MM.1S (cell line): ENCODE results near the gene DNMT3A.
A peak's percentile ranks its signal among the peaks of the same experiment; 100 is the strongest.

Experiments used
- DNase-seq: peaks from one replicate; pipeline ENCODE4 v3.0.0-alpha.2; 2015
- H2AFZ ChIP-seq: fragments of 300-600 bp; sonication (generic); 2 replicates; pipeline ENCODE4 v1.6.0; 2016; ENCODE audit warnings: antibody characterized with exemption, low read length
- H3F3A ChIP-seq: fragments of 300-600 bp; sonication (generic); 2 replicates; pipeline ENCODE4 v1.6.1; 2016; ENCODE audit warnings: mild to moderate bottlenecking, antibody characterized with exemption, low read length, moderate library complexity, mixed read lengths; ENCODE audit not compliant: insufficient read depth
- H3K27ac ChIP-seq: fragments of 300-600 bp; sonication (generic); 2 replicates; pipeline ENCODE4 v1.5.1; 2016; ENCODE audit warnings: mild to moderate bottlenecking, low read length
- H3K27me3 ChIP-seq: fragments of 300-600 bp; sonication (generic); replicated peaks from 2 replicates; pipeline ENCODE4 v1.6.0; 2016; ENCODE audit warnings: low read length; ENCODE audit not compliant: insufficient read depth
- H3K36me3 ChIP-seq: fragments of 300-600 bp; sonication (generic); replicated peaks from 2 replicates; pipeline ENCODE4 v1.6.1; 2016; ENCODE audit warnings: mild to moderate bottlenecking, low read length, mixed read lengths; ENCODE audit not compliant: insufficient read depth
- H3K4me1 ChIP-seq: fragments of 300-600 bp; sonication (generic); 2 replicates; pipeline ENCODE4 v1.6.1; 2016; ENCODE audit warnings: low read length, mixed read lengths
- H3K4me2 ChIP-seq: fragments of 300-600 bp; sonication (generic); 2 replicates; pipeline ENCODE4 v1.6.0; 2016; ENCODE audit warnings: low read depth, low read length
- H3K4me3 ChIP-seq: fragments of 300-600 bp; sonication (generic); 2 replicates; pipeline ENCODE4 v1.5.1; 2016; ENCODE audit warnings: low read length, mixed read lengths
- H3K79me2 ChIP-seq: fragments of 300-600 bp; sonication (generic); 2 replicates; pipeline ENCODE4 v1.6.1; 2016; ENCODE audit warnings: mixed run types, low read length, mixed read lengths
- H3K9ac ChIP-seq: fragments of 300-600 bp; sonication (generic); 2 replicates; pipeline ENCODE4 v1.6.1; 2016; ENCODE audit warnings: low read length, mixed read lengths
- H3K9me2 ChIP-seq: fragments of 300-600 bp; sonication (generic); replicated peaks from 2 replicates; pipeline ENCODE4 v1.6.1; 2016; ENCODE audit warnings: mild to moderate bottlenecking, low read length, mixed read lengths; ENCODE audit not compliant: insufficient read depth
- H3K9me3 ChIP-seq: fragments of 300-600 bp; sonication (generic); replicated peaks from 2 replicates; pipeline ENCODE4 v1.6.1; 2016; ENCODE audit warnings: mild to moderate bottlenecking, low read length, mixed read lengths; ENCODE audit not compliant: insufficient read depth
- H4K20me1 ChIP-seq: fragments of 300-600 bp; sonication (generic); 2 replicates; pipeline ENCODE4 v1.6.1; 2016; ENCODE audit warnings: mild to moderate bottlenecking, low read length, moderate library complexity, mixed read lengths; ENCODE audit not compliant: insufficient read depth
- EZH2 ChIP-seq: fragments of 300-600 bp; sonication (generic); optimal IDR thresholded peaks from 2 replicates; pipeline ENCODE3; 2017; ENCODE audit warnings: low read depth, mild to moderate bottlenecking, antibody characterized with exemption, low read length, mixed read lengths
- EZH2phosphoT487 ChIP-seq: fragments of 300-600 bp; sonication (generic); IDR thresholded peaks from 2 replicates; pipeline ENCODE4 v1.6.1; 2018; ENCODE audit warnings: antibody characterized with exemption, low read length
- TF ChIP-seq, protein P1 (sequence below): fragments of 300-600 bp; sonication (generic); IDR thresholded peaks from 2 replicates; pipeline ENCODE4 v1.5.1; 2016; ENCODE audit warnings: antibody characterized with exemption, low read length, mixed read lengths

Gene DNMT3A

GRCh38 chr2:25280051-25280687 lies 61.6 kb downstream of the DNMT3A start:
- no peaks in the 10 kb centered on the region for H3K36me3 ChIP-seq
- H2AFZ ChIP-seq: no peak overlapping the region
- H3F3A ChIP-seq: no peaks in the 10 kb centered on the region
- no peak overlapping the region for H3K9ac ChIP-seq
- no peak overlapping the region for H3K4me2 ChIP-seq
- DNase-seq: no peak
- no peaks in the 10 kb centered on the region for H3K4me1 ChIP-seq
- H3K9me2 ChIP-seq: no peaks in the 10 kb centered on the region
- H3K27me3 ChIP-seq: no peaks in the 10 kb centered on the region
- no peaks in the 10 kb centered on the region for H4K20me1 ChIP-seq
- H3K9me3 ChIP-seq: no peaks in the 10 kb centered on the region
- no peak overlapping the region for H3K4me3 ChIP-seq
- no peaks in the 10 kb centered on the region for H3K79me2 ChIP-seq
- H3K27ac ChIP-seq: no peak overlapping the region
- TF ChIP-seq EZH2 (no peak), EZH2phosphoT487 (no peak)
- TF ChIP-seq, protein P1, sequence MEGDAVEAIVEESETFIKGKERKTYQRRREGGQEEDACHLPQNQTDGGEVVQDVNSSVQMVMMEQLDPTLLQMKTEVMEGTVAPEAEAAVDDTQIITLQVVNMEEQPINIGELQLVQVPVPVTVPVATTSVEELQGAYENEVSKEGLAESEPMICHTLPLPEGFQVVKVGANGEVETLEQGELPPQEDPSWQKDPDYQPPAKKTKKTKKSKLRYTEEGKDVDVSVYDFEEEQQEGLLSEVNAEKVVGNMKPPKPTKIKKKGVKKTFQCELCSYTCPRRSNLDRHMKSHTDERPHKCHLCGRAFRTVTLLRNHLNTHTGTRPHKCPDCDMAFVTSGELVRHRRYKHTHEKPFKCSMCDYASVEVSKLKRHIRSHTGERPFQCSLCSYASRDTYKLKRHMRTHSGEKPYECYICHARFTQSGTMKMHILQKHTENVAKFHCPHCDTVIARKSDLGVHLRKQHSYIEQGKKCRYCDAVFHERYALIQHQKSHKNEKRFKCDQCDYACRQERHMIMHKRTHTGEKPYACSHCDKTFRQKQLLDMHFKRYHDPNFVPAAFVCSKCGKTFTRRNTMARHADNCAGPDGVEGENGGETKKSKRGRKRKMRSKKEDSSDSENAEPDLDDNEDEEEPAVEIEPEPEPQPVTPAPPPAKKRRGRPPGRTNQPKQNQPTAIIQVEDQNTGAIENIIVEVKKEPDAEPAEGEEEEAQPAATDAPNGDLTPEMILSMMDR: no peak

DNA sequence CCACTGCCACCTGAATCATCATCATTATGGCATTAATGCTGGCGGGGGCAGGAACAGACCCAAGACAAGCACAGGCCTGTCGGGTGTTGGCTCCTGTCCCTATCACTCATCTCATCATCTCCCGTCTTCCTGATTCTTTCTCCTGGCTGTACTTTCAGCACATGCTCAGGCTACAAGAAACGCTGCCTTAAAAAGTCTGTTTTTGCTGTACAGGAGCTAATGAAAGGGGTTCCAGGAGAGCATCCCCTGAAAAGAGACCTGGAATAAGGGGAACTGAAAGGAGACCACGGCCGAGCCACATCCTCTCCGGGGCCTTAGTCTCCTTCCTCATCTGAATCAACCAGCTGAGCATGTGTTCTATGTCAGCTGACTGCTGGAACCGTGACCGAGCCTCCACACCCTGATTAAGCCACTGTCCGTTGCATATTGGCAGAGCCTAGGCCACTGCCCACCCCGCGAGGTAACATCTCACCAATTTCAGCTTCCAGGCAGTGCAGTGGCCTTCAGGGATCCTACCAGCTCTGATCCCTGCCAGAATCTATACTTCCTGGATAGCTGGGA lies 62.6 kb downstream of the DNMT3A start:
- Histone ChIP-seq H3K9me2 (no peaks in the 10 kb centered on the region), H3K36me3 (no peaks in the 10 kb centered on the region), H3K4me2 (no peak overlapping the region), H3K9ac (no peak overlapping the region), H3K27me3 (no peaks in the 10 kb centered on the region), H3K4me1 (no peaks in the 10 kb centered on the region), H3F3A (no peaks in the 10 kb centered on the region), H3K79me2 (no peaks in the 10 kb centered on the region), H3K27ac (no peak overlapping the region; the same call in 1 of the 2 replicates), H3K9me3 (no peaks in the 10 kb centered on the region), H4K20me1 (no peaks in the 10 kb centered on the region), H2AFZ (no peak overlapping the region), H3K4me3 (no peak overlapping the region)
- TF ChIP-seq EZH2phosphoT487 (no peak), EZH2 (no peak)
- TF ChIP-seq, protein P1: no peak
- no peak for DNase-seq

DNA sequence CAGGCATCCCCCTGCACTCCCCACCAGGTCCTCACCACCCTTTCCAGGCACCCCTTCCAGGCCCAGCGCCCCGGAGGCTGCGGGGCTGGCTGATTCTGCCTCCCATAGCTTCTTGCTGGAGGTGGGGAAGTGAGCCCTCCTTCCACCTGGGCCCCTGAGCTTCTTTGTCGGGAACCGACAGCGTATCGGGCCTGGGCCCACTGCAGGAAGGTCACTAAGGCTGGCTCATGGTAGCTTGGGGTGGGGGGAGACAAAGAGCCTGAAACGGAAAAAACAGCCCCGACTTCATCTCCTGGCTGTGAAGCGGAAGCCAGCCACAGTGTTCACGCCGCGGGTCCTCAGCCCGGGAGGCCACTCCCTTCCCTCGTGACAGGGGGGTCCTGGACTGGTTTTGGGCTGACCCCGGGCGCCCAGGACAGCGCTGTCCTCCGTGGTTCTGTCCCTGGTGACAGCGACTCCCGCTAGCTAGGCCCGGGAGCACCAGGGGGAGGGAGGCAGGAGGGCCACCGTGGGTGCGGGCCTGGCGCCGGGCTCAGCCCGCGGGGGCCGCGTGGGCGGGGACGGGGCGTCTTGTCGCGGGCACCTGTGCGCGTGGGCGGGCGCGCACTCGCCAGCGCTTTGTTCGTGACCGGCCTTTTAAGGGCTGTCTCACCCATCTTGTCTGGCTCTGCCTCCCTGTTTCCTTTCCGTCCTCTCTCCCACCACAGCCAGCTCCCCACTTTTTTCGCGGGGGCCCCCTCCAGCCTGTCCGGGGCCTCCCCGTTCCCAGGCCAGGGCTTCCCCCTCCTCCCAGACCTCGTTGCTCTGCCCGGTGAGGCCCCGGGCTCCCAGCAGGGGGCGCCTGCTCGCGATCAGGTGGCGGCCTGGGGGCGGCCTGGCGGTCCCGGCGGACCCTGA lies 64.9 kb downstream of the DNMT3A start:
- TF ChIP-seq, protein P1: peak; percentile 73
- TF ChIP-seq EZH2 (no peak), EZH2phosphoT487 (no peak)
- H3K9me2 ChIP-seq: no peaks in the 10 kb centered on the region
- no peak overlapping the region for H2AFZ ChIP-seq
- no peaks in the 10 kb centered on the region for H3K79me2 ChIP-seq
- H4K20me1 ChIP-seq: no peaks in the 10 kb centered on the region
- H3K9me3 ChIP-seq: no peaks in the 10 kb centered on the region
- no peaks in the 10 kb centered on the region for H3K36me3 ChIP-seq
- peak; percentile 11 for DNase-seq
- H3K4me3 ChIP-seq: no peak overlapping the region
- no peaks in the 10 kb centered on the region for H3K4me1 ChIP-seq
- peak overlapping the region; percentile 62; the same call in 1 of the 2 replicates for H3K4me2 ChIP-seq
- no peaks in the 10 kb centered on the region for H3F3A ChIP-seq
- H3K9ac ChIP-seq: no peak overlapping the region; the same call in 1 of the 2 replicates
- no peak overlapping the region for H3K27ac ChIP-seq
- H3K27me3 ChIP-seq: no peaks in the 10 kb centered on the region
